Measurements from ENCODE around the gene KMT2A.
"Not testable (repeated sequence)": the region's sequence is repeated elsewhere in the genome, so short reads cannot be mapped to it uniquely, and the experiment has no call there.

The KMT2A gene

DNA sequence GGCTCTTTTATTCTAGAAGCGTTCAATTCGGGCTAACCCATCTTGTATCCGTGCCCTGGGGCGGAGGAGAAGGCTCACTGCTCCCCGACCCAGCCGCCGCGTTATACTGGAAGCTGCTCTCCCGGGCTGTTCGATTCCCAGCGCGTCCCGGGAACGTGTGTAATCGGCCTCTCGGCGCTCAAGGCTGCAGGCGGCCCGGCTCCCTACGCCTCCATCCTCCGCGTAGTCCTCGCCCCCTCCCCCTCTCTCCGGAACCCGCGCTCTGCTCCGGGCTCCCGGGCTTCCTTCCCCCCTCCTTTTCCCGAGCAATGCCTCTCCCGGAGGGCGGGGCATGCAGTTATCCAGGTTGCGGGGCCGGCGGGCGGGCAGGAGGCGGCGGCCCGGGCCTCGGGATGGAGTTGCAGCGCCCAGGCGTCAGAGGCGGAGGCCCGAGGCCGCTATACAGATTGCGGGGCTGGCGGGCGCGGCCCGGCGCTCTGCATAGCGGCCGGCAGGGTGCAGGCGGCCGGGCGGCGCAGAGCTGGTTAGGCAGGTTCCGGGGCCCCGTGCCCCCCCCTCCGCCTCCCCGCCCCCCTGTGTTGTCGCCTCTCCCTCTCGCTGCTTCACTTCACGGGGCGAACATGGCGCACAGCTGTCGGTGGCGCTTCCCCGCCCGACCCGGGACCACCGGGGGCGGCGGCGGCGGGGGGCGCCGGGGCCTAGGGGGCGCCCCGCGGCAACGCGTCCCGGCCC lies at the start of gene KMT2A:
Gene KMT2A (plus strand): TSS at position 600 of the 732 bp plus-strand sequence. CDS start 21 bp downstream, at position 621.
- DNase-seq (ENCODE audit: low spot score): peak; percentile 93

GRCh38 chr11:118396097-118396501 lies 40.2 kb upstream of the KMT2A start:
- DNase-seq (ENCODE audit: low spot score): no peak

DNA sequence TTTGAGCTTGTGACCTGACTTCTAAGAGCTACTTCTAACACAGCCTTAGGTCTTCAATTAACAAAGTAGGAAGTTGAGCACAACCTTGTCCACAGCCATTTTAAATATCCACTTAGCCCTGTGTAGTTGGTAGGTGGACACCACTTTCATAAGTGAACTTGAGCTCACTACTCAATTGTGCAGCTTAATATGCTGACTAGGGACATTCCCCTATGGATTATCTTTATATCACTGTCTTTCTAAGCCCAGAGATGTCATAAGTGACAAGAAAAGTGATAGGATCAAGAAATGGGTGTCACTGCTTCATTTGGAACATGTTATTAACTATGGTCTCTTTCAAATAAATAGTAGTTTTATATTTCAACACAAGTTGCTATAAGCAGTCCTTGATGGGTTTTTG lies 38.8 kb upstream of the KMT2A start:
- DNase-seq (ENCODE audit: low spot score): no peak

DNA sequence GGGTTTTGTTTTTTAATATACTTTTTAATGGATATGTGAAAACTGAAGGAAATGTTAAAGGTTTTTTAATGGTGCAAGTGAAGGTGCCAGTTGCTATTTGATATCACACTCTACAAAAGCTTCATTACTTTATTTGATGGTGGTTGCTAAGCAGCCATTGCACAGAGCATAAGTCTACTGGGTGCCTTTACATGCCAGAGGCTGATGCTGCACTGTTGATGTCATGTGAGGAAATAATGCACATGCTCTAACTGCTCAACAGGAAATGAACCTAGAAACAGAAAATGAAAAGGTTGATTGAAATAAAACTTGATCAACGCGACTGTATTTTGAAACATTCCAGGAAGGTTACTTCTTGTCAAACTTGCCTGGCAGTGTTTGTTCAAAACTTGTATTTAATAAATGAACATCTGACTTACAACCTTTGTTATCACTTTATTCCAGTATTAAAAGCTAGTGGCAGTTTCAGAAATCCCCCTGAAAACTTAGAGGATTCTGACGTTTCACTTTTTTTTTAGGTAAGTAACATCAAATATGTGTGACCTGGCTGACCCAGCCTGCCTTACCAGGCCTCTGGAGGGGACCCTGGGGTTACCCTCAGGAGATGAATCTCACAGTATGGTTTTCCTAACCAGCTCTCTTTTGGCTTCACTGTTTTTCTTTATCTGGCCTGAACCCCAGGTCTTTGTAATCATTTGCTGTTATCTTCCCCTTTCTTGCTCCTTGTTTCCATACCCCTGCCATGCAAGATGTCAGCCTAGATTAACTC lies 37.3 kb upstream of the KMT2A start:
- DNase-seq (ENCODE audit: low spot score): peak; percentile 34

GRCh38 chr11:118401151-118401879 lies 35.0 kb upstream of the KMT2A start, which contains the start of gene ATP5MG:
Gene ATP5MG (plus strand): TSS chr11:118401606. CDS start chr11:118401666, 60 bp downstream.
- DNase-seq (ENCODE audit: low spot score): peak; percentile 88

DNA sequence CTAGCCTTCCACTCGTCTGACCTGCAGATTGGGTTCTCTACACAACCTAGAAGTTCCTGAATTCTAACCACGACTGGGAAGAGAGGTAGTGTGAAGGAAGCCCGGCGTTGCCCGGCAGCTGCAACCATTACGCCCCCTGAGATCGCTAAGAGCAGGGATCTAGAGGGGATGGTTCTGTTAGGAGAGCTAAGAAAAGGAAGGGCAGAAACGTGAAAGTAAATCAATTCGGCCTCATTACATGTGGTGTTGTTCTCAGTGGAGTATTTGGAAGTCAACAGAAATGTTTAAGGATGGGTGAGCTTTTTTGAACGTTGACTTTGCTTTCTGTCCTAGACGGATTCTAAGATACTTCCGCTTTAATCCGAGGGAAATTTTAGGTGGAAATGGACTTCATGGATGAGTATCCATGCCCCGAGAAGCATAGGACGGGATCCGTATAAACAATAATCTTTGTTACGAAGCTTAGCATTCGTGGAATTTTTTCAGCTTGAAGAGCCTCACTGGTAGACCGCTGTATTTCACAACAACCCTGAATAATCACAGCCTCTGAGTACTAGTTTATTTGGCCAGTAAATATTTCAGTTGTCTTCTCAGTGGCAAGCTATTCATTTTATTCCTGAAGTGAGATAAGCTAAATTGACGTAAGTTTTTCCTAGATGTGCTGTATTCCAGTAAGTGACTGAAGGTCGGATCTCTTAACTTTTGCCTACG lies 34.3 kb upstream of the KMT2A start:
- no peak for DNase-seq (ENCODE audit: low spot score)

GRCh38 chr11:118402594-118402993 lies 33.7 kb upstream of the KMT2A start:
- DNase-seq (ENCODE audit: low spot score): not testable (repeated sequence)

DNA sequence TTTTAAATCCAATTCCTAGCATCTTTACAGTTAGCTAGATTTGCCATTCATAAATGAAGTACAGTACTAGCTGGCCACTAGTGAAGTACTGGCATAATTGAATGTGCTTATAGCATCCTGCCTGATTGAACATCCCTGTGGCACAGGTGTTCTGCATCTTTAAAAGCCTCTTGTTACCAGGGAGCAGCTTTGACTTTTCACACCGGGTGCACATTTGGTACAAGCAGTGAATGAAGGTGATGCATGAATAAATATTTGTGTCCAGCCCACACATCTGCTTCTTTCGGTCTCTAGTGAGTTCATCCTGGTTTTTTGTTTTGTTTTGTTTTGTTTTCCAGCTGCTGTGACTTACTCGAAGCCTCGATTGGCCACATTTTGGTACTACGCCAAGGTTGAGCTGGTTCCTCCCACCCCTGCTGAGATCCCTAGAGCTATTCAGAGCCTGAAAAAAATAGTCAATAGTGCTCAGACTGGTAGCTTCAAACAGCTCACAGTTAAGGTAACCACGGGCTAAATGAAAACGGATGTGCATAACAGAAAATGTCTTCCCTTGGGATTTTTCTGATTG lies 29.6 kb upstream of the KMT2A start:
- DNase-seq (ENCODE audit: low spot score): peak; percentile 63

- DNase-seq (ENCODE audit: low spot score): peak; percentile 70
These were observed 26.1 kb upstream of the KMT2A start for GRCh38 chr11:118410055-118410745.

DNA sequence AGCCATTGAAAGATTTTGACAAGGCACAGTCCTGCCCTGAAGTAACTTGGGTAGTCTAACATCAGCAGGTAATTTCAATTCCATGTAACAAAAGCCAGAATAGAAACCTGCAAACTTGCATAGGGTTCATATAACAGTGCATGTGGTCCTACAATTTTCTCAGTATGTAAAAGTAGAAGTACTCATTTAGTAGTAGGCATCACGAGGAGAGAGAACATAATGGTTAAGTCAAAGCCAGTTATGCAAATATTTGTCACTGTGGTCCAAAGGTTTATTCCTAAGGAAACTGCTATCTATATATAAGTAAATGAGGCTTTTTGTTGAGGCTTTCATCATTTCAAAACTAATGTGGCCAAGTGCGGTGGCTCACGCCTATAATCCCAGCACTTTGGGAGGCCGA lies 24.8 kb upstream of the KMT2A start:
- DNase-seq (ENCODE audit: low spot score): no peak

GRCh38 chr11:118412921-118413320 lies 23.4 kb upstream of the KMT2A start:
- DNase-seq (ENCODE audit: low spot score): no peak

- DNase-seq (ENCODE audit: low spot score): no peak
These were observed 21.1 kb upstream of the KMT2A start for GRCh38 chr11:118415062-118415738.

DNA sequence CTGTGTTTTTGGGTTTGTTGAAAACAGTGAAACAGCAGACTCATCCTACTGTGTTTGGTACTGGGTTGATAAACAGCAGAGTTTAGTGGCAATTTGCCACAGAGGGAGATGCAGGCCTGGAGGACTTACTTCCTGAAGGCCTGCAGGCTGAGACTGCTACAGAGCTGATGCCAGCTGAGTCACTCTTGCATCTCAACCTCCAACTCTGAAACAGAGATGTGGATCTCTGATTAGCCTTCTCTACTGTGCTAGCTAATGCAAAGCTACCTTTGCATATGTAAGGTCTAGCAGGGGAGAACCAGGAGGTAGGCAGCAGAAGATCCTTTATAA lies 20.6 kb upstream of the KMT2A start:
- peak; percentile 48 for DNase-seq (ENCODE audit: low spot score)

GRCh38 chr11:118416900-118417299 lies 19.4 kb upstream of the KMT2A start:
- not testable (repeated sequence) for DNase-seq (ENCODE audit: low spot score)

DNA sequence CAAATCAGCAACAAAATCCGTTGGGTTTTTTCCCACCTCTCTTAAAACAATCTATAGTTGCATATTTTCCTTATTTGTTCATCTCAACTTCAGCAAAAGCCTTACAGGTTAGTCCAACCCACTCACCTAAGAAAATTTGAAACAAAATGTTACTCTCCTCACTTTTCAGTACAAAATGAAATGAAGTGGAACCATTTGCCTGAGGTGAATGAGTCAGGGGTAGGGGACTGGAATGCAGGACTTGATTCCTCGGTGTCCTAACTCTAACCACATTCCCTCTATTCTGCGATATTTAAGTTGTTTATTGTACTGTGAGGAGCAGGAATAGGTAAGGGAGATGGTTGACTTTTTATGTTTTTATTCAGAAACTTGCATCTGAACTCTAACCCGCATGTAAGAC lies 18.5 kb upstream of the KMT2A start:
- DNase-seq (ENCODE audit: low spot score): no peak

GRCh38 chr11:118418766-118419165 lies 17.5 kb upstream of the KMT2A start:
- DNase-seq (ENCODE audit: low spot score): no peak

DNA sequence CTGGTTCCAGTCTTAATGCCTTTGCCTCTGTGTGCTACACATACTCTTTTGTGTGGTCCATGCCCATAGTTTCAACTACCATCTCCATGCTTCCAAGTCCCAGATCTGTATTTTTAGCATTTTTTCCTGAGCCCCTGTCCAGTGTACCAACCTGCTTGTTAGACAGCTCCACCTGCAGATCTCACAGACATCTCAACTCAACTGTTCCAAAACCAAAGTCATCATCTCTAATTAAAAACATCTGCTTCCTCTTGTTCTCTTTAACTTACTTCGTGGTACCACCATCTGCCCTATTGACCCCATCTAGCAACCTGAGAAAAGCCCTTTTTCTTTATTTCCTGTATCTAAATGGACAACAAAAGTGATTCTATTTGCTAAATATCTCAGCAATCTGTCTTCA lies 8.6 kb upstream of the KMT2A start:
- no peak for DNase-seq (ENCODE audit: low spot score)

DNA sequence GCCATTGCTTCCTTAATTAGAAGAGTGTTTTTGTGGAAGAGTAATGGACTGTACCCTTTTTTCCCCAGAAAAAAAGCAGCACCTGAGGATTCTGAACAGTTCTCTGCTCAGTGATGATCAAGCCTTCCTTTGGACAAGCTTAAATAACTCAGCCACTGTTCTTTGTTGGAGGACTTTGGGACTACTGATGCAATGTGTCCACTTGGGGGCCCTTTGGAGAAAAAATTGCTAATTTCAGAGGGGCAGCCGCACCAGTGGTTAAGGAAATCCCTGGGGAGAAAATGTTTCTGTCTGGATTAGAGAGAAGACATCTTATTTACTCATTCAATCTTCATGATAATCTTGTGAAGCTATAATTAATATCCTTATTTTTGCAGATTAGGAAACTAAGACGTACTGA lies 5.3 kb upstream of the KMT2A start:
- DNase-seq (ENCODE audit: low spot score): no peak

DNA sequence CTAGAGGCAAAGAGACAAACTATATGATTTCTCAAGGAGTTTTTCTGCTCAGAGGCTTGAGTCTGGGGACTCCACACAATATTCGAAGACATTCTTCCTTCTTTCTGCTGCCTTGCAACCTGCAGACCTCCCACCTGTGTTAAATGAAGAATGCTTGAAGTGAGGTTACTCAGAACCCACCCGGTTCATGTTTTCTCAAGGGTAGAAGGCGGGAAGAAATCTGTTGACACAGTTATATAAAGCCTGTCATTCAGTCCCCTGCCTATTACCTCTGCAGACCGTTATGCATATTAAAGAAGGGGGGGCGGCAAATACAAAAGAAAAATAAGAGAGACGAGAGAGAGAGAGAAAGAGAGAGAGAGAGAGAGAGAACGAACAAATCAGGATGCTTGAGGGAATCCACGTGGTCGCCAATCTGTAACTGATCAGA lies 2.2 kb upstream of the KMT2A start:
- DNase-seq (ENCODE audit: low spot score): peak; percentile 29

- peak; percentile 55 for DNase-seq (ENCODE audit: low spot score)
These were observed 1.6 kb upstream of the KMT2A start for GRCh38 chr11:118434553-118435289.
